Retinal pigment epithelial cell (primary cell): ENCODE measurements around the gene GABBR2.
"Not testable (repeated sequence)": the region's sequence is repeated elsewhere in the genome, so short reads cannot be mapped to it uniquely, and the experiment has no call there.

Experiments
- DNase-seq: peaks from one replicate; pipeline ENCODE4 v3.0.0-alpha.2; 2010; ENCODE audit warnings: low read depth
- H3K4me3 ChIP-seq: 2 replicates; pipeline ENCODE4 v1.5.1; 2011; ENCODE audit warnings: mild to moderate bottlenecking, low read length, control low read depth, moderate library complexity
- TF ChIP-seq, protein P1 (sequence below): conservative IDR thresholded peaks from 2 replicates; pipeline ENCODE4 v1.5.1; 2011; ENCODE audit warnings: low read depth, low read length, control low read depth, inconsistent platforms

GABBR2 gene

DNA sequence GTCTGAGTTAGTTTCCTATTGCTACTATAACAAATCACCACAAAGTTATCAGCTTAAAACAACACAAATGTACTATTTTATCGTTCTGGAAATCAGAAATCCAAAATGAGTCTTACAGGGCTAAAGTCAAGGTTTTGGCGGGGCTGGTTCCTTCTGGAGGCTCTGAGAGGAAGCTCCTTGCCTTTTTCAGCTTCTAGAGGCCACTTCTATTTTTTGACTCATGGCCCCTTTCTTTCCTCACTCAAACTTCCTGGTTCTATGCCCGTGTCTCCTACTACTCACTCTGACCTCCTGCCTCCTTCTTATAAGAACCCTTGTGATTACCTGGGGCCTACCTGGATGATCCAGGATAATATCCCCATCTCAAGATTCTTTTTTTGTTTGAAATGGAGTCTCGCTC lies 48.2 kb downstream of the GABBR2 start:
- H3K4me3 ChIP-seq = no peak overlapping the region
- DNase-seq = no peak
- TF ChIP-seq, protein P1, sequence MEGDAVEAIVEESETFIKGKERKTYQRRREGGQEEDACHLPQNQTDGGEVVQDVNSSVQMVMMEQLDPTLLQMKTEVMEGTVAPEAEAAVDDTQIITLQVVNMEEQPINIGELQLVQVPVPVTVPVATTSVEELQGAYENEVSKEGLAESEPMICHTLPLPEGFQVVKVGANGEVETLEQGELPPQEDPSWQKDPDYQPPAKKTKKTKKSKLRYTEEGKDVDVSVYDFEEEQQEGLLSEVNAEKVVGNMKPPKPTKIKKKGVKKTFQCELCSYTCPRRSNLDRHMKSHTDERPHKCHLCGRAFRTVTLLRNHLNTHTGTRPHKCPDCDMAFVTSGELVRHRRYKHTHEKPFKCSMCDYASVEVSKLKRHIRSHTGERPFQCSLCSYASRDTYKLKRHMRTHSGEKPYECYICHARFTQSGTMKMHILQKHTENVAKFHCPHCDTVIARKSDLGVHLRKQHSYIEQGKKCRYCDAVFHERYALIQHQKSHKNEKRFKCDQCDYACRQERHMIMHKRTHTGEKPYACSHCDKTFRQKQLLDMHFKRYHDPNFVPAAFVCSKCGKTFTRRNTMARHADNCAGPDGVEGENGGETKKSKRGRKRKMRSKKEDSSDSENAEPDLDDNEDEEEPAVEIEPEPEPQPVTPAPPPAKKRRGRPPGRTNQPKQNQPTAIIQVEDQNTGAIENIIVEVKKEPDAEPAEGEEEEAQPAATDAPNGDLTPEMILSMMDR = no peak

GRCh38 chr9:98658951-98659351 lies 49.8 kb downstream of the GABBR2 start:
- DNase-seq = no peak
- H3K4me3 ChIP-seq = no peak overlapping the region
- TF ChIP-seq, protein P1 = no peak

DNA sequence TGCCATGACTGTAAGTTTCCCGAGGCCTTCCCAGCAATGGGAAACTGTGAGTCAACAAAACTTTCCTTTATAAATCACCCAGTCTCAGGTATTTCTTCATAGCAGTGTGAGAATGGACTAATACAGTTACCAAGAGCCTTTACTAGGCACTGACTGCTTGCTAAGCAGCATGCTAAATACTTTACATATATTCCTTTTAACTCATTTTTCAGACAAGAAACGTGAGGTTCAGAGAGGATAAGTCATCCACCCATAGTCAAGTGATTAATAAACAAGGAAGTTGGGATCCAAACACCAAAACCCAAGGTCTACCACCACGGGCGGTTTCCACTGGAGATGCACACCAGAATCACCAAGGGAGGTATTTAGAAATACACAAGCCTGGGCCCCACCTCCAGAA lies 50.8 kb downstream of the GABBR2 start:
- TF ChIP-seq, protein P1 = no peak
- H3K4me3 ChIP-seq = no peak overlapping the region
- DNase-seq = no peak

DNA sequence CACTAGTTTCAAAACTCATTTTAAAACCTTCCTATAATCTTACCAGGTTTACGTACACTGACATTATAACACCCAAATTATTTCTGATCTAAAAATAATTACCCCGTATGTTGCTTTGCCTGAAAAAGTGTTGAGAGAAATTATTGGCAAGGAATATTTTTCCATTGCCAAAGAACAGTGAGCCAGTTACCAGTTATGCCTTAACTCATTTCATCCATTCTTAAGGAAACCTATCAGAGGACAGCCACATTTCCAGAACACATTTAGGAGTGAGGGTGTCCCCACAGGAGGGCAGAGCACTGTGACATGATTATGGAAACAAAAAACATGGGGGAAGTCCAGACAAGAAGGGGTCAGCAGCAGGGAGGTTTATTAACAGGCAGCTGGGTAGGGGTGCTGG lies 52.2 kb downstream of the GABBR2 start:
- no peak for DNase-seq
- no peak overlapping the region for H3K4me3 ChIP-seq
- TF ChIP-seq, protein P1 = no peak

GRCh38 chr9:98655428-98655827 lies 53.3 kb downstream of the GABBR2 start:
- not testable (repeated sequence) for DNase-seq, H3K4me3 ChIP-seq

DNA sequence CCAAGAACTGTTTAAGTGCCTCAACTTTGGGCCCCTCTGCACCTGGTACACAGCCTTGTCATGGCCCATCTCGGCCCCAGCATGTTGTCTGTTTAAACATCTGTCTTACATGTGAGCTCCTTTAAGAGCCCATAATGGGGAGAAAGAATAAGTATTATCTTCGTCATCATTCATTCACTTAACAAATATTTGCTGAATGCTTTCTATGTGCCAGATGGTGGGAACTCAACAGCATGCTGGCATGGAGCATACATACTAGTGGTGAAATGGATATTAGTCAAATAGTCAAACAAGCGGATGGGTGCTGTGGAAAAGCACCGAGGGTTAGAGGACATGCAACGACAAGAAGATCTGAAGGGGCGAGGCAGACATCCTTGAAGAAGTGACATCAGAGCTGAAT lies 54.5 kb downstream of the GABBR2 start:
- H3K4me3 ChIP-seq = no peak overlapping the region
- no peak for DNase-seq
- TF ChIP-seq, protein P1 = no peak

DNA sequence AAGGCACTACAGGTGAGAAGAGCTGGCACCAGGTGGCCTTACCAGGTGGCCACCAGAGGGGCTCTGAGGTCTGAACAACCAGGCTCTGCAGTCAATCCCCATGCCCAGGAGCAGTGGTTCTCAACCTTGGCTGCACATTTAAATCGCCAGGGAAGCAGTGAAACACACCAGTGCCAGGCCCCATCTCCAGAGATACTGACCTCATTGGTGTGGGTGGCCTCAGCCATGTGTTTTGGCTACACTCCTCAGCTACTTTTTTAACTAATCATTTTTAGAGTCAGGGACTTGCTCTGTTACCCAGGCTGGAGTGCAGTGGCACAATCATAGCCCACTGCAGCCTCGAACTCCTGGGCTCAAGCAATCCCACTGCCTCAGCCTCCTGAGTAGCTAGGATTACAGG lies 56.0 kb downstream of the GABBR2 start:
- no peak for DNase-seq
- TF ChIP-seq, protein P1 = no peak
- no peak overlapping the region for H3K4me3 ChIP-seq

DNA sequence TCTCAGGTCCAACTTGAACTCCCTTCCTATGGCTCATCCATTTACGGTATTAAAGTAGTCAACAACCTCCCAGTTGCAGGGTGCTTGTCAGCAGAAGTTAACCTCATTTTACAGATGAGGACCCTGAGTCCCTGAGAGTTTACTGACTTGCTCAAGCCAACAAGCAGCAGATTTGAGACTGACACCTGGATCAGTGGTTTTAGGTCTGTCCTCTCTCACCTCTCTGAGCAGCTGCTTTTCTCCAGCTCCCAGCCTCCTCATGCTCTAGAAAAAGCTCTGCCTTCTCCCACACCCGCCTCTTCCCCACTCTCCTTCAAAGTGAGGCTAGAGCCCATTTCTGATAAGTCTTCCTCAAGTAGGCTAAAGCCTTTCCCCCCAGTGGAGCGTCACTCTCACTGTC lies 56.4 kb downstream of the GABBR2 start:
- no peak overlapping the region for H3K4me3 ChIP-seq
- DNase-seq = no peak
- TF ChIP-seq, protein P1 = no peak
